ENCODE results near the gene MYH13.

DNA sequence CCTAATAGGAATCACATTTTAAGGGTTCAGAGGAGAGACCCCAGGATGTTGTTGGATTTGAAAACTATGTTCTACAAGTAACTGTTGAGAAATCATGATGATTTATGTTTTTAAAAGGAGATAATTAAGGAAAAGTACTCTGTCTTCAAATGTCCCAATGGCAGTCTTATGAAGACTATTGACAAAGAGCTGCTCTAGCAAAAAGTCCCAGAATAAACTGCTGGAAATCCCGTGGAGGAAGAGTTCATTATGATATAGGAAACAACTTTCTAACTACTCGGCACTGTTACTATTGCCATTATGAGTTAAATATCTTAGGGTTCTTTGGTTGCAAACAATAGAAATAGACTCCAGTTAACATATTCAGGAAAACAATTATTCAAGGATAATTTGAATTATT is 108.8 kb downstream of the MYH13 start:
- TF ChIP-seq, protein P1, sequence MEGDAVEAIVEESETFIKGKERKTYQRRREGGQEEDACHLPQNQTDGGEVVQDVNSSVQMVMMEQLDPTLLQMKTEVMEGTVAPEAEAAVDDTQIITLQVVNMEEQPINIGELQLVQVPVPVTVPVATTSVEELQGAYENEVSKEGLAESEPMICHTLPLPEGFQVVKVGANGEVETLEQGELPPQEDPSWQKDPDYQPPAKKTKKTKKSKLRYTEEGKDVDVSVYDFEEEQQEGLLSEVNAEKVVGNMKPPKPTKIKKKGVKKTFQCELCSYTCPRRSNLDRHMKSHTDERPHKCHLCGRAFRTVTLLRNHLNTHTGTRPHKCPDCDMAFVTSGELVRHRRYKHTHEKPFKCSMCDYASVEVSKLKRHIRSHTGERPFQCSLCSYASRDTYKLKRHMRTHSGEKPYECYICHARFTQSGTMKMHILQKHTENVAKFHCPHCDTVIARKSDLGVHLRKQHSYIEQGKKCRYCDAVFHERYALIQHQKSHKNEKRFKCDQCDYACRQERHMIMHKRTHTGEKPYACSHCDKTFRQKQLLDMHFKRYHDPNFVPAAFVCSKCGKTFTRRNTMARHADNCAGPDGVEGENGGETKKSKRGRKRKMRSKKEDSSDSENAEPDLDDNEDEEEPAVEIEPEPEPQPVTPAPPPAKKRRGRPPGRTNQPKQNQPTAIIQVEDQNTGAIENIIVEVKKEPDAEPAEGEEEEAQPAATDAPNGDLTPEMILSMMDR (conservative IDR thresholded peaks at IDR 0.05; ENCODE audit: low read depth, low read length), result no peak
- TF ChIP-seq EZH2 (IDR thresholded peaks at IDR 0.05; ENCODE audit: borderline replicate concordance, low read depth, low read length, poor library complexity, severe bottlenecking), result no peak

Measured in A673 (cell line).